Neural progenitor cell (in vitro differentiated cells): Measurements from ENCODE around the gene NR3C2.

Experiments
- EZH2 ChIP-seq: fragments of 200-600 bp; sonication (generic); IDR thresholded peaks from 2 replicates; pipeline ENCODE4 v1.6.1; 2017; ENCODE audit warnings: antibody characterized with exemption, mild to moderate bottlenecking, moderate library complexity
- EZH2phosphoT487 ChIP-seq: fragments of 200-600 bp; sonication (generic); IDR thresholded peaks from 2 replicates; pipeline ENCODE4 v1.6.1; 2017; ENCODE audit warnings: antibody characterized with exemption
- TF ChIP-seq, protein P1 (sequence below): fragments of 200-600 bp; sonication (generic); IDR thresholded peaks from 2 replicates; pipeline ENCODE4 v1.5.1; 2017; ENCODE audit warnings: antibody characterized with exemption, mild to moderate bottlenecking

DNA sequence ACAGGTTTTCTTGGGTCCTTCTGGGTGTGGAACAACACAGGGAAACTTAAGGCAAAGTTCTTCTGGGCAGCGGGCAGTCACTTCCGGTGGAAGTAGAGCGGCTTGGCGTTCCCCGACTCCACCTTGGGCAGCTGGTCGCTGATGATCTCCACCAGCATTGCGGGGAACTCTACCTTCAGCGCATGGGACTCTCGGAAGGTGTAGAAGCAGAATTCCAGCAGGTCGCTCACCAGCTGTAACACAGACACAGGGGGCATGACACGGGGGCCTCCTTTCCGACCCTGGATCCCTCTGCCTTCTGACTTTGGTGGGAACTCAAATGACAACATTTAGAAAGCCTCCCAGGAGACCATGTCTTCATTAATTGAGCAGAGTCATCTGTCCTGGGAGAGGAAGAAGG is 360.9 kb downstream of the NR3C2 start:
- TF ChIP-seq, protein P1, sequence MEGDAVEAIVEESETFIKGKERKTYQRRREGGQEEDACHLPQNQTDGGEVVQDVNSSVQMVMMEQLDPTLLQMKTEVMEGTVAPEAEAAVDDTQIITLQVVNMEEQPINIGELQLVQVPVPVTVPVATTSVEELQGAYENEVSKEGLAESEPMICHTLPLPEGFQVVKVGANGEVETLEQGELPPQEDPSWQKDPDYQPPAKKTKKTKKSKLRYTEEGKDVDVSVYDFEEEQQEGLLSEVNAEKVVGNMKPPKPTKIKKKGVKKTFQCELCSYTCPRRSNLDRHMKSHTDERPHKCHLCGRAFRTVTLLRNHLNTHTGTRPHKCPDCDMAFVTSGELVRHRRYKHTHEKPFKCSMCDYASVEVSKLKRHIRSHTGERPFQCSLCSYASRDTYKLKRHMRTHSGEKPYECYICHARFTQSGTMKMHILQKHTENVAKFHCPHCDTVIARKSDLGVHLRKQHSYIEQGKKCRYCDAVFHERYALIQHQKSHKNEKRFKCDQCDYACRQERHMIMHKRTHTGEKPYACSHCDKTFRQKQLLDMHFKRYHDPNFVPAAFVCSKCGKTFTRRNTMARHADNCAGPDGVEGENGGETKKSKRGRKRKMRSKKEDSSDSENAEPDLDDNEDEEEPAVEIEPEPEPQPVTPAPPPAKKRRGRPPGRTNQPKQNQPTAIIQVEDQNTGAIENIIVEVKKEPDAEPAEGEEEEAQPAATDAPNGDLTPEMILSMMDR: no peak
- no peak for TF ChIP-seq EZH2
- no peak for TF ChIP-seq EZH2phosphoT487
